Measurements from ENCODE around the gene OPCML.

OPCML gene

GRCh38 chr11:132590554-132590953, 941.7 kb downstream of the OPCML start:
- Histone ChIP-seq H4K20me1 (ENCODE audit: low read depth, low read length) (no peaks in the 10 kb centered on the region), H3K9ac (ENCODE audit: low read length) (no peak overlapping the region), H3K79me2 (ENCODE audit: insufficient read depth, low read length) (no peaks in the 10 kb centered on the region), H3K36me3 (ENCODE audit: low read length) (no peaks in the 10 kb centered on the region), H2AFZ (ENCODE audit: low read depth, low read length, severe bottlenecking) (no peak overlapping the region), H3K27me3 (ENCODE audit: low read length) (no peaks in the 10 kb centered on the region), H3K9me2 (replicated peaks; ENCODE audit: insufficient read depth, low read length) (no peaks in the 10 kb centered on the region), H3K9me3 (ENCODE audit: insufficient read depth, low read length) (no peaks in the 10 kb centered on the region), H3K27ac (ENCODE audit: low read depth, low read length) (no peak overlapping the region), H3K4me3 (ENCODE audit: insufficient read depth, low read length, poor library complexity, severe bottlenecking) (no peak overlapping the region), H3F3A (ENCODE audit: insufficient read depth) (no peaks in the 10 kb centered on the region), H3K4me2 (ENCODE audit: low read depth, low read length, poor library complexity, severe bottlenecking) (no peak overlapping the region)
- no peak for TF ChIP-seq CTCF (IDR thresholded peaks at IDR 0.05; ENCODE audit: insufficient read depth, low read length, poor library complexity, severe bottlenecking)

- no peak for TF ChIP-seq EZH2phosphoT487 (conservative IDR thresholded peaks at IDR 0.05; ENCODE audit: low read length)
- TF ChIP-seq CTCF (IDR thresholded peaks at IDR 0.05; ENCODE audit: insufficient read depth, low read length, poor library complexity, severe bottlenecking) = no peak
- Histone ChIP-seq H3K36me3 (ENCODE audit: low read length) (no peaks in the 10 kb centered on the region), H3K27me3 (ENCODE audit: low read length) (no peaks in the 10 kb centered on the region), H3K27ac (ENCODE audit: low read depth, low read length) (no peak overlapping the region), H3K9me2 (replicated peaks; ENCODE audit: insufficient read depth, low read length) (no peaks in the 10 kb centered on the region), H3K9me3 (ENCODE audit: insufficient read depth, low read length) (no peaks in the 10 kb centered on the region), H3K4me3 (ENCODE audit: insufficient read depth, low read length, poor library complexity, severe bottlenecking) (no peak overlapping the region), H2AFZ (ENCODE audit: low read depth, low read length, severe bottlenecking) (no peak overlapping the region), H3F3A (ENCODE audit: insufficient read depth) (no peaks in the 10 kb centered on the region), H4K20me1 (ENCODE audit: low read depth, low read length) (no peaks in the 10 kb centered on the region), H3K4me2 (ENCODE audit: low read depth, low read length, poor library complexity, severe bottlenecking) (no peak overlapping the region), H3K79me2 (ENCODE audit: insufficient read depth, low read length) (no peaks in the 10 kb centered on the region), H3K9ac (ENCODE audit: low read length) (no peak overlapping the region)
These were observed 942.5 kb downstream of the OPCML start for GRCh38 chr11:132589791-132590190.

- H3K9ac ChIP-seq (ENCODE audit: low read length) = no peak overlapping the region
- H2AFZ ChIP-seq (ENCODE audit: low read depth, low read length, severe bottlenecking) = no peak overlapping the region
- H3F3A ChIP-seq (ENCODE audit: insufficient read depth) = no peaks in the 10 kb centered on the region
- no peak overlapping the region for H3K4me2 ChIP-seq (ENCODE audit: low read depth, low read length, poor library complexity, severe bottlenecking)
- no peaks in the 10 kb centered on the region for H3K27me3 ChIP-seq (ENCODE audit: low read length)
- H3K36me3 ChIP-seq (ENCODE audit: low read length) = no peaks in the 10 kb centered on the region
- H3K9me3 ChIP-seq (ENCODE audit: insufficient read depth, low read length) = no peaks in the 10 kb centered on the region
- TF ChIP-seq EZH2phosphoT487 (conservative IDR thresholded peaks at IDR 0.05; ENCODE audit: low read length) (no peak), CTCF (IDR thresholded peaks at IDR 0.05; ENCODE audit: insufficient read depth, low read length, poor library complexity, severe bottlenecking) (no peak)
- H4K20me1 ChIP-seq (ENCODE audit: low read depth, low read length) = no peaks in the 10 kb centered on the region
- H3K9me2 ChIP-seq (replicated peaks; ENCODE audit: insufficient read depth, low read length) = no peaks in the 10 kb centered on the region
- H3K27ac ChIP-seq (ENCODE audit: low read depth, low read length) = no peak overlapping the region
- H3K79me2 ChIP-seq (ENCODE audit: insufficient read depth, low read length) = no peaks in the 10 kb centered on the region
- H3K4me3 ChIP-seq (ENCODE audit: insufficient read depth, low read length, poor library complexity, severe bottlenecking) = no peak overlapping the region
These were observed 943.9 kb downstream of the OPCML start for GRCh38 chr11:132588366-132588765.

GRCh38 chr11:132587716-132588115, 944.6 kb downstream of the OPCML start:
- H3K9me2 ChIP-seq (replicated peaks; ENCODE audit: insufficient read depth, low read length) = no peaks in the 10 kb centered on the region
- H4K20me1 ChIP-seq (ENCODE audit: low read depth, low read length) = no peaks in the 10 kb centered on the region
- no peak overlapping the region for H2AFZ ChIP-seq (ENCODE audit: low read depth, low read length, severe bottlenecking)
- TF ChIP-seq EZH2phosphoT487 (conservative IDR thresholded peaks at IDR 0.05; ENCODE audit: low read length) (no peak), CTCF (IDR thresholded peaks at IDR 0.05; ENCODE audit: insufficient read depth, low read length, poor library complexity, severe bottlenecking) (no peak)
- H3K4me3 ChIP-seq (ENCODE audit: insufficient read depth, low read length, poor library complexity, severe bottlenecking) = no peak overlapping the region
- no peak overlapping the region for H3K27ac ChIP-seq (ENCODE audit: low read depth, low read length)
- no peak overlapping the region for H3K4me2 ChIP-seq (ENCODE audit: low read depth, low read length, poor library complexity, severe bottlenecking)
- no peaks in the 10 kb centered on the region for H3K9me3 ChIP-seq (ENCODE audit: insufficient read depth, low read length)
- no peaks in the 10 kb centered on the region for H3K27me3 ChIP-seq (ENCODE audit: low read length)
- no peaks in the 10 kb centered on the region for H3K36me3 ChIP-seq (ENCODE audit: low read length)
- no peak overlapping the region for H3K9ac ChIP-seq (ENCODE audit: low read length)
- H3K79me2 ChIP-seq (ENCODE audit: insufficient read depth, low read length) = no peaks in the 10 kb centered on the region
- H3F3A ChIP-seq (ENCODE audit: insufficient read depth) = no peaks in the 10 kb centered on the region
